Measurements from ENCODE around the gene REPS1. TPM values are rescaled to one million over a fixed set of nuclear protein-coding genes. Genes with fewer than 3 reads are reported as not detected.
"Not testable (repeated sequence)": the region's sequence is repeated elsewhere in the genome, so short reads cannot be mapped to it uniquely, and the experiment has no call there.

REPS1 gene
- total RNA-seq, 1 experiment from 2014 or later: 28.6 TPM

DNA sequence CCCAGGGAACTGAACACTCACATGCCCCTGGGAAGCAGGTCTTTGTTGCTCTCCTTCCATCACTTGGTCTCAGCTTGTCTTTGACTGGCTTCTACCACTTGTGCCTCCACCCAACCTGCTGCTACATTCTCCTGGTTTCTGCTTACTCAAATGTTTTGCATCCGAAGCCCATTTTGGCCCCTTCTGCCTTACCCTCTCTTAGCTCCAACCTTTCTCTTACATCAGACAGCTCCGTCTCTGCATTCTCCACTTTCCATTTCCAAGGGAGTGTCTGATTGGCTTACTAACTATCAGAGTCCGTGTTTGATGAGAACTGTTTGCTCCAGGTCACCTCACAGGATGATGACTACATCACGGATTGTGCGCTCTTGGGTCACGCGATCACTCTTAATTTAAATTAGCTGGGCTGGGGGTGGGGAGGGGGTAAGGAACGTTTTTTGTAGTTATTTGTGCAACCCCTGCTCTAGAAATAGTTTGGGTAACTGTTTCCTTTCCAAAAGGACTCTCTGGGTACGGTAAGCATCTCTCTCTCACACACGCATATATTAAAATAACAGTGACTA, 39.6 kb upstream of the REPS1 start:
- Histone ChIP-seq H3K4me3 (ENCODE audit: low read depth in 2 of 2, low read length in 2 of 2) (peak overlapping the region; percentile 72 to 82), H3K9me3 (ENCODE audit: control insufficient read depth, insufficient read depth, low read depth, low read length) (no peaks in the 10 kb centered on the region), H3K4me1 (ENCODE audit: control insufficient read depth, insufficient read depth, low read length) (peaks cover 9% of the 10 kb centered on the region), H3K27ac (ENCODE audit: low read length) (peak overlapping the region; percentile 76; the same call in 1 of the 2 replicates), H3K36me3 (ENCODE audit: control insufficient read depth, insufficient read depth, low read length) (no peaks in the 10 kb centered on the region; the same call in 1 of the 2 replicates), H3K27me3 (ENCODE audit: control insufficient read depth, insufficient read depth, low read length) (no peaks in the 10 kb centered on the region; the same call in 1 of the 2 replicates)
- ATAC-seq (no peak), DNase-seq (ENCODE audit: low read depth, low spot score) (no peak)
- intact Hi-C loops (cut with micrococcal nuclease; ENCODE audit: unreplicated experiment) (no loop called here), in situ Hi-C loops (cut with HindIII; ENCODE audit: low pct_unique_long_range_greater_than_20kb, low sequenced_read_pairs) (no loop called here)
- no TSS peak for BruUV-seq (replicated peaks)
- POLR2A ChIA-PET: no interaction called here
- CTCF ChIA-PET: no interaction called here
- no peak for TF ChIP-seq SIN3A (IDR thresholded peaks at IDR 0.05; ENCODE audit: borderline replicate concordance, insufficient read depth, low read depth, low read length)
- TF ChIP-seq, protein P1, sequence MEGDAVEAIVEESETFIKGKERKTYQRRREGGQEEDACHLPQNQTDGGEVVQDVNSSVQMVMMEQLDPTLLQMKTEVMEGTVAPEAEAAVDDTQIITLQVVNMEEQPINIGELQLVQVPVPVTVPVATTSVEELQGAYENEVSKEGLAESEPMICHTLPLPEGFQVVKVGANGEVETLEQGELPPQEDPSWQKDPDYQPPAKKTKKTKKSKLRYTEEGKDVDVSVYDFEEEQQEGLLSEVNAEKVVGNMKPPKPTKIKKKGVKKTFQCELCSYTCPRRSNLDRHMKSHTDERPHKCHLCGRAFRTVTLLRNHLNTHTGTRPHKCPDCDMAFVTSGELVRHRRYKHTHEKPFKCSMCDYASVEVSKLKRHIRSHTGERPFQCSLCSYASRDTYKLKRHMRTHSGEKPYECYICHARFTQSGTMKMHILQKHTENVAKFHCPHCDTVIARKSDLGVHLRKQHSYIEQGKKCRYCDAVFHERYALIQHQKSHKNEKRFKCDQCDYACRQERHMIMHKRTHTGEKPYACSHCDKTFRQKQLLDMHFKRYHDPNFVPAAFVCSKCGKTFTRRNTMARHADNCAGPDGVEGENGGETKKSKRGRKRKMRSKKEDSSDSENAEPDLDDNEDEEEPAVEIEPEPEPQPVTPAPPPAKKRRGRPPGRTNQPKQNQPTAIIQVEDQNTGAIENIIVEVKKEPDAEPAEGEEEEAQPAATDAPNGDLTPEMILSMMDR (IDR thresholded peaks at IDR 0.05): no peak

DNA sequence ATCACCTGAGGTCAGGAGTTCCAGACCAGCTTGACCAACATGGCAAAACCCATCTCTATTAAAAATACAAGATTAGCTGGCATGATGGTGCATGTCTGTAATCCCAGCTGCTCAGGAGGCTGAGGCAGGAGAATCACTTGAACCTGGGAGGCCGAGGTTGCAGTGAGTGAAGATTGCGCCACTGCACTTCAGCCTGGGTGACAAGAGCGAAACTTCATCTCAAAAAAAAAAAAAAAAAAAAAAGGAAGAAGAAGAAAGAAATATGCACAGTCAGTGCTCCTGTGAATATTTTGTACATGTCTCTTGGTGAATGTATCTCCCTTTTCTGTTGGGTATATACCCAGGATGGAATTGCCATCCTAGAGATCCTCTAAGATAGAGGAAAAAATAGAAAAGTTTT, 37.4 kb upstream of the REPS1 start:
- H3K4me1 ChIP-seq (ENCODE audit: control insufficient read depth, insufficient read depth, low read length); H3K36me3 ChIP-seq (ENCODE audit: control insufficient read depth, insufficient read depth, low read length); ATAC-seq; in situ Hi-C loops (cut with HindIII; ENCODE audit: low pct_unique_long_range_greater_than_20kb, low sequenced_read_pairs); POLR2A ChIA-PET; BruUV-seq (replicated peaks); DNase-seq (ENCODE audit: low read depth, low spot score); CTCF ChIA-PET; H3K27me3 ChIP-seq (ENCODE audit: control insufficient read depth, insufficient read depth, low read length); H3K9me3 ChIP-seq (ENCODE audit: control insufficient read depth, insufficient read depth, low read depth, low read length); intact Hi-C loops (cut with micrococcal nuclease; ENCODE audit: unreplicated experiment); H3K27ac ChIP-seq (ENCODE audit: low read length); H3K4me3 ChIP-seq (ENCODE audit: low read depth in 2 of 2, low read length in 2 of 2): not testable (repeated sequence)

DNA sequence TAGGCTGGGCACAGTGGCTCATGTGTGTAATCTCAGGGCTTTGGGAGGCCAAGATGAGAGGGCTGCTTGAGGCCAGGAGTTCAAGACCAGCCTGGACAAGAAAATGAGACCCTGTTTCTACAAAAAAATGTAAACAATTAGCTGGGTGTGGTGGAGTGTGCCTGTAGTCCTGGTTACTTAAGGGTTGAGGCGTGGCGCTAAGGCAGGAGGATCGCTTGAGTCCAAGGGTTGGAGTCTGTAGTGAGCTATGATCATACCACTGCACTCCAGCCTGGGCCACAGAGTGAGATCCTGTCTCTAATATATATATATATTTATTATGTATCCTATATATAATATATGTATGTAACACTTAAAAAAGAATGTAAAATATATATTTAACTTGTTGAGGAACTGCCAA, 32.6 kb upstream of the REPS1 start:
- Histone ChIP-seq H3K4me1 (ENCODE audit: control insufficient read depth, insufficient read depth, low read length) (no peaks in the 10 kb centered on the region), H3K4me3 (ENCODE audit: low read depth in 2 of 2, low read length in 2 of 2) (no peak overlapping the region), H3K36me3 (ENCODE audit: control insufficient read depth, insufficient read depth, low read length) (no peaks in the 10 kb centered on the region), H3K27me3 (ENCODE audit: control insufficient read depth, insufficient read depth, low read length) (no peaks in the 10 kb centered on the region), H3K9me3 (ENCODE audit: control insufficient read depth, insufficient read depth, low read depth, low read length) (no peaks in the 10 kb centered on the region), H3K27ac (ENCODE audit: low read length) (no peak overlapping the region)
- DNase-seq (ENCODE audit: low read depth, low spot score) (no peak), ATAC-seq (no peak)
- in situ Hi-C loops (cut with HindIII; ENCODE audit: low pct_unique_long_range_greater_than_20kb, low sequenced_read_pairs) (no loop called here), intact Hi-C loops (cut with micrococcal nuclease; ENCODE audit: unreplicated experiment) (no loop called here)
- ChIA-PET CTCF (no interaction called here), POLR2A (no interaction called here)
- BruUV-seq (replicated peaks): no TSS peak
- TF ChIP-seq, protein P1 (IDR thresholded peaks at IDR 0.05): no peak
- TF ChIP-seq TCF7L2 (IDR thresholded peaks at IDR 0.05; ENCODE audit: low read depth, low read length): no peak
- TF ChIP-seq, protein P2, sequence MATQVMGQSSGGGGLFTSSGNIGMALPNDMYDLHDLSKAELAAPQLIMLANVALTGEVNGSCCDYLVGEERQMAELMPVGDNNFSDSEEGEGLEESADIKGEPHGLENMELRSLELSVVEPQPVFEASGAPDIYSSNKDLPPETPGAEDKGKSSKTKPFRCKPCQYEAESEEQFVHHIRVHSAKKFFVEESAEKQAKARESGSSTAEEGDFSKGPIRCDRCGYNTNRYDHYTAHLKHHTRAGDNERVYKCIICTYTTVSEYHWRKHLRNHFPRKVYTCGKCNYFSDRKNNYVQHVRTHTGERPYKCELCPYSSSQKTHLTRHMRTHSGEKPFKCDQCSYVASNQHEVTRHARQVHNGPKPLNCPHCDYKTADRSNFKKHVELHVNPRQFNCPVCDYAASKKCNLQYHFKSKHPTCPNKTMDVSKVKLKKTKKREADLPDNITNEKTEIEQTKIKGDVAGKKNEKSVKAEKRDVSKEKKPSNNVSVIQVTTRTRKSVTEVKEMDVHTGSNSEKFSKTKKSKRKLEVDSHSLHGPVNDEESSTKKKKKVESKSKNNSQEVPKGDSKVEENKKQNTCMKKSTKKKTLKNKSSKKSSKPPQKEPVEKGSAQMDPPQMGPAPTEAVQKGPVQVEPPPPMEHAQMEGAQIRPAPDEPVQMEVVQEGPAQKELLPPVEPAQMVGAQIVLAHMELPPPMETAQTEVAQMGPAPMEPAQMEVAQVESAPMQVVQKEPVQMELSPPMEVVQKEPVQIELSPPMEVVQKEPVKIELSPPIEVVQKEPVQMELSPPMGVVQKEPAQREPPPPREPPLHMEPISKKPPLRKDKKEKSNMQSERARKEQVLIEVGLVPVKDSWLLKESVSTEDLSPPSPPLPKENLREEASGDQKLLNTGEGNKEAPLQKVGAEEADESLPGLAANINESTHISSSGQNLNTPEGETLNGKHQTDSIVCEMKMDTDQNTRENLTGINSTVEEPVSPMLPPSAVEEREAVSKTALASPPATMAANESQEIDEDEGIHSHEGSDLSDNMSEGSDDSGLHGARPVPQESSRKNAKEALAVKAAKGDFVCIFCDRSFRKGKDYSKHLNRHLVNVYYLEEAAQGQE (IDR thresholded peaks at IDR 0.05; ENCODE audit: insufficient read depth in 1 of 2, low read depth in 2 of 2, low read length in 1 of 2): no peak
- TF ChIP-seq SIN3A (IDR thresholded peaks at IDR 0.05; ENCODE audit: borderline replicate concordance, insufficient read depth, low read depth, low read length): no peak
- no peak for TF ChIP-seq POLR2AphosphoS5 (IDR thresholded peaks at IDR 0.05; ENCODE audit: low read depth, low read length)

Data from Panc1 (cell line).